H7 (cell line): Measurements from ENCODE around the gene REEP6. TPM values are rescaled to one million over a fixed set of nuclear protein-coding genes. Genes with fewer than 3 reads are reported as not detected.

Experiments
- DNase-seq: peaks from one replicate; pipeline ENCODE4 v3.0.0; 2012
- H3K27me3 ChIP-seq: 2 replicates; pipeline ENCODE4 v1.6.0; 2011; ENCODE audit warnings: mild to moderate bottlenecking, low read length; ENCODE audit not compliant: control insufficient read depth, insufficient read depth
- H3K36me3 ChIP-seq: replicated peaks from 2 replicates; pipeline ENCODE4 v1.5.1; 2011; ENCODE audit warnings: low read length; ENCODE audit not compliant: control insufficient read depth, insufficient read depth
- H3K4me3 ChIP-seq: 2 replicates; pipeline ENCODE4 v1.5.1; 2011; ENCODE audit warnings: low read depth, mild to moderate bottlenecking, control low read depth, low read length, moderate library complexity; ENCODE audit not compliant: insufficient read depth
- total RNA-seq: library from RNA; depleted of rRNA; stranded (reverse); fragments of >200 nt; shearing (Covaris generic); gene quantifications from 2 replicates; pipeline ENCODE4 v1.2.3, GENCODE V29; 2014; rRNA removed

REEP6 gene
- total RNA-seq: 3.1 and 4.5 TPM in 2 replicates

DNA sequence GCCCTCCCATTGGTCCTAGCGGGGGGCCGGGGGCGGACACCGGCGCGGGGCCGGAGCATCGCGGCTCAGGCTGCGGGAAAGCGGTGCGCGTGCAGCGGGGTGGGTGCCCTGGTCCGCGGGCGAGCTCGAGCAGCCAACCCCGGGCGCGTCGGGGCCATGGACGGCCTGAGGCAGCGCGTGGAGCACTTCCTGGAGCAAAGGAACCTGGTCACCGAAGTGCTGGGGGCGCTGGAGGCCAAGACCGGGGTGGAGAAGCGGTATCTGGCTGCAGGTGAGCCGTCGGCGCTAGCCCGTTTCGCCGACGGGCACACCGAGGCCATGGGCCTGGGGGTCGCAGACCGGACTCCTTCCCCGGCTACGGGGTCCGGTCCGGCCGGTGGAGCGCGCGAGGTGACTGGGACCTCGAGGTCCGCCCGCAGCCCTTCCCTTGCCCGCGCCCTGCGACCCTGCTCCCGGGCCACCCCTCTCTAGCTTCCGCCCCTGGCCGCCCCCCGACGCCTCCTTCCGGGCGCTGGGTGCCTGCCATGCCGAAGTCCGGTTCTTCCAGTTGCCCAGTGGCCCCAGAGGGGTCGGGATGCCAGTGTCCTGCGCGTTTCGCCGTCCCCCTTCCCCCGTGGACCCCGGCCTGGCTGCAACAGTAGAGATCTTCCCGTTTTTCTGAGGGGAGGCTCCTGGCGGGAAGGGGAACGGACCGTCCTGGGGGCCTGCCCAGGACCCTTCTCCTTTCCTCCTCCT lies at the start of gene REEP6:
TSS of gene REEP6 (plus strand) at position 68 of the 735 bp plus-strand sequence. CDS start at position 157, 89 bp downstream.
- no peaks in the 10 kb centered on the region for H3K36me3 ChIP-seq
- peaks cover 19% of the 10 kb centered on the region for H3K27me3 ChIP-seq
- DNase-seq: no peak
- peak within 1 kb of the TSS; percentile 61 for H3K4me3 ChIP-seq

DNA sequence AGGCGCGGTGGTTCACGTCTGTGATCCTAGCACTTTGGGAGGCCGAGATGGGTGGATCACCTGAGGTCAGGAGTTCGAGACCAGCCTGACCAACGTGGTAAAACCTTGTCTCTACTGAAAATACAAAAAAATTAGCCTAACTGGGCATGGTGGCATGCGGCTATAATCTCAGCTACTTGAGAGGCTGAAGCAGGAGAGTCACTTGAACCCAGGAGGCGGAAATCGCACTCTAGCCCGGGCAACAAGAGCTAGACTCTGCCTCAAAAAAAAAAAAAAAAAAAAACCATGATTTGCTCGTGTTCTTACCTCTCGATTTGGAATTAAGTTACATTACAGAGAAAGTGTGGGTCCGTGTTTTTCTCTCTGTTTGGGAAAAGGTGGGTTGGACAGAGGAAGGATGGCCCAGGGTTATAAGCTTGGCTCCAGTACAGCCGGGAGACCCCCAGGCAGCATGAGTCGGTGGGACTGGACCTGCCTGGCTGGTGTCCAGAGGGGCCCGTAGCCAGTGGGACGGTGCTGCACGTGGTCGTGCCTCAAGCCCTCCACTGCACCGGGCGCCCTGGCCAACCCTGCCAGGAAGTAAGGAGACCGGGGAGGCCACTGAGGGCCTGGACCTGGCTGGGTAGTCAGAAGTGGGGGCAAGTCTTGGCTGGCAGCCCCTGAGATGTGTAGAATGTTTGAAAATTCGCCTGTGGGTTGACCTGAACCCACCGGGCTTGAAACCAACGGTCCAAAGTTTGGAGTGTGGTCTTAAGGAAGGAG lies 49.1 kb upstream of the REEP6 start:
- peaks cover 18% of the 10 kb centered on the region for H3K36me3 ChIP-seq
- peaks cover 15% of the 10 kb centered on the region for H3K27me3 ChIP-seq
- no peak overlapping the region for H3K4me3 ChIP-seq
- peak; percentile 59 for DNase-seq

DNA sequence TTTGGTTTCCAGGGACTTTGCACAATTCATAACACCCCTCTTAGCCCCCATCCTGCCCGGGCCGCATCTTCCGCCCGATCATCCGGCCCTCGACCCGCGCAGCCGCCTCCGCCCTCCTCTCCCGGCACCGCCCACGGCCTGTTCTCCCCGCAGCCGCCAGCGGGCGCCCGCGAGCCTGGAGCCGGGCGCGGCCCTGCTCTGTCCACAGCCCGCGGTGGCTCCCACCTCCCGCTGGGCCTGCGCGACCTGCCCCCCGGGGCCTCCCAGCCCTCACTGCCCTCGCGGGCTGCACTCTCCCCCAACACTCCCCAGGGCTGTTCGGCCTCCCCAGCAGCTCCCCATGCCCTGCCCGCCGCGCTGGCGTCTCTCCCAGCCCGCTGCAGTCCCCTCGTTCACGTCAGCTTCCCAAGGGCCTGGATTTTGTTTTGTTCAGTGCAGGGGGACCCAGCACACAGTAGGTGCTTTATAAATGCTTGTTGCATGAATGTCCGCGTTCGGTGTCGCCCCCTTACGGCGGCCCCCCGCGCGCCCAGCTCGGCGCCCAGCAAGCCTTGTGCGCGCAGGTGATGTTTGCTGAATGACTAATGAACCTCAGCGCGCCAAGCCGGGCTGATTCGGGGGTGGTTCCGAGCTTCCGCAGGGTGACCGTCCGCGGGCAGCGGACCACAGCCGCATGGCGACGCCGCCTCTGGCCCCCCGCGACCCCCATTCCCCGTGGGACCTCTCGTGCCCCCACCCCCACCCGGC lies 45.6 kb upstream of the REEP6 start:
- Histone ChIP-seq H3K36me3 (peaks cover 10% of the 10 kb centered on the region), H3K4me3 (peak overlapping the region; percentile 59), H3K27me3 (peaks cover 42% of the 10 kb centered on the region)
- peak; percentile 98 for DNase-seq

DNA sequence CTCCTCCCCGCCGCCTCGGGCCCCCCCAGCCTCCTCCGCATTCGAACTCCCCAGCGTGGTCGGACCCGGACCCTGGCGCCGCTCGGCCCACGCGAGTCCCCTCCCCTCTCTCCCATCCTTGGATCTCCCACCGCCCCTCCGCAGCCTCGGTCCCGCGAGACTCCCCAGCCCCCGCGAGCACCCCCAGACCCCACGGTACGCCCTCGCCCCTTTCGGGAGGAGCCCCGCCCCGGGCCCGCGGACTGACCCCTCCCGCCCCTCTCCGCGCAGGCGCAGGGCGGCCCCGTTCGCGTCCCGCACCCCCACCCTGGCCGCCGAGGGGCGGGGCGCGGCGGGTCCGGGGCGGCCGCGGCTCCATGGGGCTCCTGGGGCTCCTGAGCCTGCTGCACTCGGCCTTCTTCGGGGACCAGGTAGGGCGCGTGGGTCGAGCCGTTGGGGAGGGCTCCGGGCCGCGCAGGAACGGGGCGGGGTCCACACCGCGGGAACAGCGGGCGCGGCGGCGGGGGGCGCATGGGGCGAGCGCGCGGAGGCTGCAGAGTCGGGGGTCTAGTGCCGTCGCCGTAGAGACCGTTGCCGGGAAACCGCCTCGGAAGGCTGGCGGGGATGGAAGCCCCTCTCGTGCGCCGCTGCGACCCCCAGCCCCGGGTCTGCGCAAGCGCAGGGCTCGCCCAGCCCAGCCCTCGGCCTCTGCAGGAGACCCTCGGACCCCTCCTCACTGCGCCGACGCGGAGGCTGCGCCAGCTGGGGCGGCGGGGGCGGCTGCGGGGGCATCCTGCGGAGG lies 44.9 kb upstream of the REEP6 start:
- Histone ChIP-seq H3K27me3 (peaks cover 50% of the 10 kb centered on the region), H3K36me3 (peaks cover 3% of the 10 kb centered on the region), H3K4me3 (peak overlapping the region; percentile 52)
- DNase-seq: peak; percentile 99

DNA sequence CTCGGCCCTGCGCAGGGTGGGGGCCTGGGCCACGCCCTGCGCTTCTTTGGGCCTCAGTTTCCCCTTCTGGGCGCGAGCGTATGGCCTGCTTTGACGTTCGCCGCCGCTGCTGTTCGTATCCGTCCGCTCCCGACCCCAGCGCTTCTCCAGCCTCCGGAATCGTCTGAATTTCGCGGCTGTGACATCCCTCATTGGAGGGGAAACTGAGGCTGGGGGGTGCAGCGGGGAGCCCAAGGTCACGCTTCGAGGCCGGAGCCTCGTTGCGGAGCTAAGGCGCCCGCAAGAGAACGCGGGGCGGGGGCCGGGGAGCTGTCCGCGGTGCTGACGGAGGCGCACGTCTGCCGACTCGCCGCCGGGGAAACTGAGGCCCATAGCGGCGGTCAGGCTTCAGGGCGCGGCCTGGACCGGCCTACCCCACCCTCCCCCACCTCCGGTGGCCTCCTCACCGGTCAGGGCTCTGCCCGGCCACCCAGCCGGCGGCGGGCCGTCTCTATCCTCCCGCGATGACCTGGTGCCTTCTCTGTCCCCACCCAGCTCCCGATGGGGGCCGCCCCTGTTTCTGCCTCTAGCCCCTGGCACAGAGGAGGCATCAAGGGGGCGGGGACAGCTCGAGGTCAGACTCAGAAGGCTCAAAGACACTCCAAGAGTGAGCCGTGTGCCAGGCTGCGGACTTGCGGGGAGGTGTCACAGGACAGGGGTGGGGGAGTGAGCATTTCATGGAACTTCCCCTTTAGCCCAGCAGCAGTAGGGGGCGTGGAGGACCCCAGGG lies 44.1 kb upstream of the REEP6 start:
- peaks cover 55% of the 10 kb centered on the region for H3K27me3 ChIP-seq
- H3K4me3 ChIP-seq: no peak overlapping the region; the same call in 1 of the 2 replicates
- H3K36me3 ChIP-seq: no peaks in the 10 kb centered on the region
- DNase-seq: peak; percentile 90

DNA sequence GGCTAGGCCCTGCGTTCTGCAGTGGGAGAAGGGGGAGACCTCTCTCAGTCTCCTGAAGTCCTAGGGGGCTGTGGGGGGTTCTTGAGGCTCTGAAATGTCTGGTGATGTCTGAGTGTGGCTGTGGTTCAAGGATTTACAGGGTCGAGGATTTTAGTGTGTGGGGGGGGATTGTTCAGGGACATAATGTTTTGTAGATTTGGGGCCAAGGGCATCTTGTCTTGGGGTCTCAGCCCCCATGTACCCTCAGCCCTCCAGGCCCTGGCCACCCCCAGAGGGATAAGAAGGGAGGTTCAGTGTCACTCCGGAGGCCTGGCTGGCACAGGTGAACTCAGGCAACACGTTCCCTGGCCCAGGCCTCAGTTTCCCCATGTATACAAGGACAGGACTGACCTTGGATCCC lies 43.5 kb upstream of the REEP6 start:
- Histone ChIP-seq H3K36me3 (no peaks in the 10 kb centered on the region), H3K4me3 (no peak overlapping the region), H3K27me3 (peaks cover 61% of the 10 kb centered on the region)
- no peak for DNase-seq

DNA sequence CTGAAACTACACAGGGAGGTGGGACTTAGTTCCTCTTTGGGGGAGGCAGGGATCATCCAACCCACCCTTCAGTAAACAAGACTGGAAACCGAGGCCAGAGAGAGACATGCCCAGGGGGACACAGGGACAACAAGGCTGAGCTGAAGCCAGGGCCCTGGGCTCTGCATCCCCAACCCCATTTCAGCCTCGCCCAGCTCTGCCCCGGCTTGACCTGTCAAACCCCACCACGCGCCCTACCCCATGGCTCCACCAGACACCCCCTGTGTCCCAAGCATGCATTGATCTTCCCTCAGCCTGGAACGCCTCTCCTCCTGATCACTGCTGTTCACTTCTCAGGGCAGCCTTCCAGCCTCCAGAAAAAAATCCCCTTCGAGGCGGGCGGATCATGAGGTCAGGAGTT lies 43.0 kb upstream of the REEP6 start:
- DNase-seq: no peak
- H3K4me3 ChIP-seq: no peak overlapping the region
- H3K27me3 ChIP-seq: peaks cover 65% of the 10 kb centered on the region
- H3K36me3 ChIP-seq: no peaks in the 10 kb centered on the region

DNA sequence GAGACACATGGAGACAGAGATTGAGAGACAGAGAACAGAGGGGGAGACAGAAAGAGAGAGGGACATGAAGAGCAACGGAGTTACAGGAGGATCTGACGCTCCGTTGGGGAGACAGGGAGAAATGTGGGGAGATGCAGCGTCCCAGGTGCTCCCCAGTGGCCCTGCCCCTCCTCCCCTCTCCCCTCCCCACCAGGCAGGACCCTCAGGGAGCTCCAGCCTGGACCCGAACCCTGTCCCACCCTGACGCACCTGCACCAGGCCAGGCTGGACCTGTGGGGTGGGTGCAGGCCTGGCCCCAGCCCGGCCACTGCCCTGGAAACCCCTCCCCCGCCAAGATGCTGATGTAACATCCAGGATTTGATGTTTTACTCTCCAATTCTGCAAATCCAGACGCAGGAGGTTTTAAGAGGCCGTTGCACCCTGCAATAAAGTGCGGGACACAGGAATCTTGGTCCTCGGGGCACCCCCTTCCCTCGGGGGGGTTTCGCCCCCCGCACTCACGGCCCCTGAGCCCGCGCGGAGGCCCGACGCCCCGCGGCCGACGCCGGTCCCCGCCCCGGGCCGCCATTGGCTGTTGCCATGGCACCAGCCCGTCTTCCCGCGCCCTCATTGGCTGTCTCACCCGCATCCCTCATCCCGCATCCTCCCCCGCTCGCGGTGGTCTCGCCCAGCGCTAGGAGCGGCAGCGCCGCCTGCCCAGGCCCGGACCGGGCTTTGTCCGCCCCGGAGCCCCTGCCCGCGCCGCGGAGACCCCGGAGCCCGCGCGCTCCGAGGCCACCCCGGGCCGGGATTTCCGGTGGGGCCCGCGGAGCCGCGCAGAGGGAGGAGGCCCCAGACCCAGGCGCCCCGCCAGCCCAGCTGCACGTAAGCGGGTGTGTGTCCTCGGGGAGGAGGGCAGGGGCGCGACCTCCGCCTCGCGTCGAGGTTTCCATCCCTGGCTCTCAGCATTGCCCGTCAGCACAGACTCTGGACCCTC lies 41.2 kb upstream of the REEP6 start, which contains the start of gene APC2:
TSS of gene APC2 (plus strand) at position 655 of the 976 bp plus-strand sequence. CDS start 2,881 bp downstream, outside the sequence.
- peak; percentile 100 for DNase-seq
- Histone ChIP-seq H3K27me3 (peaks cover 77% of the 10 kb centered on the region), H3K4me3 (peak within 1 kb of the TSS; percentile 19; the same call in 1 of the 2 replicates), H3K36me3 (no peaks in the 10 kb centered on the region)

DNA sequence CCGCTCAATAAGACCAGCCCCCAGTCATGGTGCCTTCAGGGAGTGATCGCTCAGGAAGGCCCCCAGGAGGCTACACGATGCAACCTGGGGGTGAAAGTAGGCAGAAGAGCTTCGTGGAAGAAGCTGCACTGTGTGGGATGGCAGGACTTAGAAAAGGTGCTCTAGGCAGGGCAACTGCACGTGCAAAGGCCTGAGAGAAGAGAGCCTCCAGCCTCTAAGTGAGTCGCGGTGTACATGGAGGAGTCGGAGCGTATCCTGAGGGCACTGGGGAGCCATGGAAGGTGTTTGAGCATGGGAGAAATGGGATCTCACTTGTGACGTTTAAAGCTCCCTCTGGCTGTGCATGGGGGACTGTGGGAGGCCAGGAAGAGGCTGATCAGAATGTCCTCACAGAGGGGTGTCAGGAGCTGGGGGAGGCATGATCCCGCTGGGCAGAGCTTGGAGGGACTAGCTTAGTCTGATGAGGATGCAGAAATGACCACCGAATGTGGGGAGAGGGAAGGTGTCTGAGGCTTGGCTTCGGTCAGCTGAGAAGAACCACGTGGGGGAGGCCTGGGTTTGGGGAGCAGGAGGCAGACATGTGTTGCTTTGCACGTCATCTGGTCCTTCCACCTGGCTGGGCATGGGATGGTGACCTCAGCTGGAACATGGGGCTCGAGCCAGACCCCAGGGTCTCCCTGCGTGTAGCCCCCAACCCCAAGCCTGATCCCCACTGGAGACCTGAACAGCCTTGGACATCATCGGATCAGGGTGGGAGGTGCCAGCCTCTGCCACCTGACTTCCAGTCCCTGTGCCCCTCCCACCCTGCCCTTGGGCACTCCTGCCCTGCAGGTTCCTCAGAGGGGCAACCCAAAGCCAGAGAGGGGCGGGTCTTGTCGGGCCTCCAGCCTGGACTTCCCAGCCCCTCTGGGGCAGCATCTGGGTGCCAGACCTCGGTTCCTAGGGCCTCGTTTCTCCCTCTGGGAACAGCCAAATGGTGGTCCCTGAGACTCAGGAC lies 39.9 kb upstream of the REEP6 start:
- Histone ChIP-seq H3K36me3 (no peaks in the 10 kb centered on the region), H3K27me3 (peaks cover 78% of the 10 kb centered on the region), H3K4me3 (no peak overlapping the region)
- no peak for DNase-seq

DNA sequence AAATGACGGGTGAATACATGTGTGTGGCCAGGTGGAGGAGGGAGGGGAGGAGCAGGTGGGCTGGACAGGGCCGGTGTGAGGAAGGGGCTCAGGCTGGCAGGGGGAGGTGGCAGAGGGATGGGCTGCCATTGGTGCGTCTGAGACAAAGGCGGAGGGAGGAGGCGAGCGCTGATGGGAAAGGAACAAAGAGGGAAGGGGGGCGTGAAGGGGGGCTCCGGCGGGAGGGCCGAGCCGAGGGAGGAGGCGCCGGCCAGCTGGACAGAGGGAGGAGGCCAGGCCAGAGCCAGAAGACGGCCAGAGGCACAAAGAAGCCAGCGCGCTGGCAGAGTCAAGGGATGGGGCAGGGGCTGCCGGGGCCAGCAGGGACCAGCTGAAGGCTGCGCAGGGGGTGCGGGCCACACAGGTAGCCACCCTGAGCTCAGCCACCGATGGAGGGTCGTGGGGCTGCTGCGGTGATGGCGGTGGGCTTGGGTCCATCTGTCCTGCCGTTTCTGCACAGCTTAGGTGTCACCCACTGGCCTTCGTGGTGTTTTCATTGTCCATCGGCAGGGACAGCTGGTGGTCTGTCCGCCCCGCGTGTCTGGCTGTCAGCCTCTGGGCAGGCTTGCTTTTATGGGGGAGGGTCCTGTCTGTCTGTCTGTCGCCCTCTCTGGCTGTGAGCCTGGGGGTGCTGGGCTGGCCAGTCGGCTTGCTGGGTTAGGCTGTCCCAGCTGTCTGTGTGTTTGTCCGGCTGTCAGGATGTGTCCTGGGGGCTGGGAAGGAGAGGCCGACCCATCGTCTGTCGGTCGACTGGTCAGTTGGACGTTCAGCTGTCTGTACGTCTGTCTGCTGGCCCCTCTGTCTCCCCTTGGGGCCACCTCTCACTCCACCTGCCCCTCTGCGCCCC lies 38.8 kb upstream of the REEP6 start:
- H3K4me3 ChIP-seq: no peak overlapping the region
- peak; percentile 93 for DNase-seq
- H3K27me3 ChIP-seq: peaks cover 78% of the 10 kb centered on the region
- H3K36me3 ChIP-seq: no peaks in the 10 kb centered on the region
